ENCODE data around the gene VIPR2.

DNA sequence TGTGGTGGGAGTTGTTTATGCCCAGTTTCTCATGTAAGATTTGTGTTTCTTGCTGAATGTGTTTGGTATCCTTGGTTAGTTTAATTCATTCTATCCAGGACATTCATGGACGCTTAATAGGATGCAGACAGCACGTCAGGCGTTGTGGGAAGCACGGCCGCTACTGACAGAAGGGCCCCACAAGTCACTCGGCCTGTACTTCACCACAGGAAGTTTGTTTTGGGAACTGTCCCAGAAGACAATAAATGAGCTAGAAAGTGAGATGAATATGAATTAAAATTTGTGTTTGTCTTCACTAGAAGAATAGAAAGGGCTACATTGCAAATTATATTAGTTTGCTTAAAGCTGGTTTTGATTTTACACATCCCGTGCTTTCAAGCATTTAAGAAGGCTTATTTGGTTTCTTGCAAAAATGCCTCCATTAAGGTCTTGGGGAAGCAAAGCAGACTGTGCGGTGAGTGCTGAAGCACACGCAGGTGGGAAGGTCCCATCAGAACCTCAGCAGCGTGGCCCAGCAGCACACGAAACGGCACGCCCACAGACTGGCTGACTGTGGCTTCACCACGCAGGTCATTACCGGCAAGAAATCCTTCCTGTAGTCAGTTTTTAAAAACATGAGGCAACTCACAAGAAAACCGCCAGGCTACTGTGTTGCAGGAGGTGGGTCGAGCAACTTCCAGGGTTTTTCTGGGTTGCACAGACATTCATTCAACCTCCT is 74.1 kb downstream of the VIPR2 start:
- no peak for TF ChIP-seq CTCF (IDR thresholded peaks at IDR 0.05)
- TF ChIP-seq POLR2A (IDR thresholded peaks at IDR 0.05), result no peak
- TF ChIP-seq POLR2AphosphoS5 (IDR thresholded peaks at IDR 0.05), result no peak
